ENCODE results near the gene MDP1.

- no peak for TF ChIP-seq POLR2A (IDR thresholded peaks at IDR 0.05)
- TF ChIP-seq CTCF (IDR thresholded peaks at IDR 0.05), result no peak
These were observed 11.4 kb downstream of the MDP1 start for GRCh38 chr14:24204163-24205146.

All from body of pancreas (tissue), 4 donors.